Measurements from ENCODE around the gene BHLHA15.
"Not testable (repeated sequence)": the region's sequence is repeated elsewhere in the genome, so short reads cannot be mapped to it uniquely, and the experiment has no call there.

Gene BHLHA15

DNA sequence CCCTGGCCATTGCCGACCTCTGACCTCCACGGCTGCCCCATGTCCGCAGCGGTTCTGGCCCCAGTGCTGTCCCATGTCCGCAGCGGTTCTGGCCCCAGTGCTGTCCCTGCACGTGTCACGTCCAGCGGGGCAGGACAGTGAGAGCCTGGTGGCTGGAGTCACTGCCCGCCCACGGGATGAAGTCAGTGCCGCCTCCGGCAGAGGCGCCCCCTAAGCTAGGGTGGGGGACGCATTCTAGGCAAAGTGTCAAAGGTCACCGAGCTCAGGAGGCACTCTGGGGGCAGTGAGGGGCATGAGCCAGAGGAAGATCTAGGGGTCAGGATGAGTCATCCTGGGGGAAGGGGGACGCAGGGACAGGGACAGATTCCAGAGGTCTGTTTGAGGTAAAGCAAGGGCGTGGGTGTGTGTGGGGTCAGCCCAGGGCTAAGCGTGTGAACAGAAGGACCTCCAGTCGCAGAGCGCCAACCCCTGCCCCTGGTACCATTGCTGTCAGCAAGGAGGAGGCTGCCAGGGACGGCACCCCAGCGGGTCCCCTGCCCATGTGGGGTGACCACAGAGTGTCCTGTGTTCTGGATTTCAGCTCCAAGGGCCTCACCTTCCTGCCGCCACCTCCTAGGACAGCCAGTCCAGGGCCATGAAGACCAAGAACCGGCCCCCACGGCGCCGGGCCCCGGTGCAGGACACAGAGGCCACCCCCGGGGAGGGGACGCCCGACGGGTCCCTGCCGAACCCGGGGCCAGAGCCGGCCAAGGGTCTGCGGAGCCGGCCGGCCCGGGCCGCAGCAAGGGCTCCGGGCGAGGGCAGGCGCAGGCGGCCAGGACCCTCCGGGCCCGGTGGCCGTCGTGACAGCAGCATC is 665 bp downstream of the BHLHA15 start:
- DNase-seq = no peak

DNA sequence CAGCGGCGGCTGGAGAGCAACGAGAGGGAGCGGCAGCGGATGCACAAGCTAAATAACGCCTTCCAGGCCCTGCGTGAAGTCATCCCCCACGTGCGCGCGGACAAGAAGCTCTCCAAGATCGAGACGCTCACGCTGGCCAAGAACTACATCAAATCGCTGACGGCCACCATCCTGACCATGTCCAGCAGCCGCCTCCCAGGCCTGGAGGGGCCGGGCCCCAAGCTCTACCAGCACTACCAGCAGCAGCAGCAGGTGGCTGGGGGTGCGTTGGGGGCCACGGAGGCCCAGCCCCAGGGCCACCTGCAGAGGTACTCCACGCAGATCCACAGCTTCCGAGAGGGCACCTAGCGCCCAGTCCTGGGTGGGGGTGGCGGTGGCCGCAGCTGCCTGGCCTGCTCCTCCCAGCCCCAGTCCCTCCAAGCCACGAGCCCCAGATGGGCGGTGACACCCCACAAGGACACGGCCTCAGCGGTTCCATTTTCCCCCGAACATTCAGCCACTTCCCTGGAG is 1.3 kb downstream of the BHLHA15 start:
- no peak for DNase-seq

DNA sequence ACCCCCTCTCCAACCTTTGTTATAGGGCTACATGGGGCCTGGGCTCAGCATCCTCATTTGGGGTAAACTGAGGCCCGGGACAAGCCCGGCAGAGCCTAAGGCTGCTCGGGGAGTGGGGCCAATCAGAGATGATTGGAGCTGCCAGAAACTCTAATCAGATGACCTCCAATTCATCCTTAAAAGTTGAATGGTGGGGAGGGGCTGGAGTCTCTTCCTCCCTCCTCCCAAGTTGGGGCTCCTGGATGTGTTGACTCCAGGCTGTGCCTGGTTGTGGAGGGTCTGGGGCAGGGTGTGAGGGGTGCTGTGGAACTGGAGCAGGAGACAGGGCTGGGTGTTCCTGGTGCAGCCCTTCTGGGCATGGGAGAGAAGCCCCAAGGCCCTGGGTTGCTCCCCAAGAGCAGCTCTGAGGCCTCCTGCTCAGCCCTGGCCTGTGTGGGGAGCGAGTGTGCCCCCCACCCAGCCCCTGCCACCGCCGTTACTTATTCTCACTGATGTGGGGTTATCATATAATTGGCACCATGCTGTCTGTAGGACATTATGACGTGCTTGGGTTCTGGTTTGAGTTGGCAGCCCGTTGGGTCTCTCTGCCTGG is 2.2 kb downstream of the BHLHA15 start:
- DNase-seq = no peak

DNA sequence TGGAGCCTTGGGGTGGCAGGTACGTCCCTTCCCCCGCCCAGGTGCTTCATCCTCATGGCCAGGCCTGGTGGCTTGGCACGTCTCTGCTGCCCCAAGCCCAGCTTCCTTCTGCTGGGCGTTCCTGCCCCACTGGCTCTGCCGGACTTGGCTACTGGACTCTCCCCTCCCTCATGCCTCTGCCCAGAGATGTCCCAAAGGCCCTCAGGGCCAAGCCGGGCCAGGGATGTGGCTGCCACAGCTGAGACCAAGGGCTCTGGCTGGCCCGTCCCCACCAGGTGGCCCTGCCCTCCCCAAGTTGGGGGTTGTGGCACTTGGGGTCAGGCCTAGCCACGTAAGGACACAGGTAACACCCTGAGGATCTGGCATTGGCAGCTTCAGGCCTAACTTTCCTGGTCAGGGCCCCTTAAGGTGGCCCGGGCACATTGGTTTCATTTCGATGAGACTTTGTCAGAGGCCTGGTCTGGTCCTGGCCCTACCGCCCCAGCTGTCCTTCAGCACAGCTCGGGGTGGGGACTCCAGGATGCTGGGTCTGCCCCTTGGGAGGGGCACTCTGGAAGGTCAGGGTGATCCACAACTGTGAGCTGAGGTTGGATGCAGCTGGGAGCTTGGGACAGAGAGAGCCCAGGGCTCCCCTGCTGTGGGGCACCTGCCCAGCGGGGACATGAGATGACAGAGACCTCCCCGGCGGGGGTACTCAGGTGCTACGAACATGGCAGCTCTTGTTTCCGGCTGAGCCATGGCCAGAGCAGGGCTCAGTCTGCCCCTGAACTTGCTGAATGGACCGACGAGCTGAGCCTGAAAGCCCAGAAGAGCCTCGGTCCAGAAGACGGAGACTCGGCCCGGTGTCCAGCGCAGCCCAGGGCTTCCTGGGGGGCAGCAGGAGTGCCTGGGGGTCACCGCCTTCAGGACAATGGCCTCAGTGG is 2.9 kb downstream of the BHLHA15 start:
- no peak for DNase-seq

DNA sequence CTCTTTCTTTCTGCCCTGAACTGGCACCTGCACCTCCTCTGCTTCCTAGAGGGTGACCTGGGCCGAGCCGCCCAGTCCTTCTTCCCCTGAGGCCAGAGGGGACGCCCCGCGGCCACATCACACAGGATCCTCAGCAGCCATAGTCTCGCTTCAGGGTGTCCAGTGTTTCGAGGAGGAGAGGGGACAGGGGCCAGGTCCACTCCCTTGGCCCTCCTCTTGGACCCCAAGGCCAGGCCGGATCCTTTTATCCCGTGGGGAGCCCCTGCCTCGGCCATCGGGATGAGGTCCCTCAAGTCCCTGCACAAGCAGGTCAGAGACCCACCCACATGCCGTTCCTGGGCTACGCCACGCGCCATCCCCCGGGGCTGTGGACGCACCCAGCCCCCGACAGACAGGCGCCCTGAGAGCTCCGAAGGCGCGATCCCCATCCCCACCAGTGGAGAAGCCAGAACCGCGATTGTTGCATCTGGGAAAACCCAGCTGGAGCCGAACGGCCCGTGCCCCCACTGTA is 3.6 kb downstream of the BHLHA15 start:
- no peak for DNase-seq

DNA sequence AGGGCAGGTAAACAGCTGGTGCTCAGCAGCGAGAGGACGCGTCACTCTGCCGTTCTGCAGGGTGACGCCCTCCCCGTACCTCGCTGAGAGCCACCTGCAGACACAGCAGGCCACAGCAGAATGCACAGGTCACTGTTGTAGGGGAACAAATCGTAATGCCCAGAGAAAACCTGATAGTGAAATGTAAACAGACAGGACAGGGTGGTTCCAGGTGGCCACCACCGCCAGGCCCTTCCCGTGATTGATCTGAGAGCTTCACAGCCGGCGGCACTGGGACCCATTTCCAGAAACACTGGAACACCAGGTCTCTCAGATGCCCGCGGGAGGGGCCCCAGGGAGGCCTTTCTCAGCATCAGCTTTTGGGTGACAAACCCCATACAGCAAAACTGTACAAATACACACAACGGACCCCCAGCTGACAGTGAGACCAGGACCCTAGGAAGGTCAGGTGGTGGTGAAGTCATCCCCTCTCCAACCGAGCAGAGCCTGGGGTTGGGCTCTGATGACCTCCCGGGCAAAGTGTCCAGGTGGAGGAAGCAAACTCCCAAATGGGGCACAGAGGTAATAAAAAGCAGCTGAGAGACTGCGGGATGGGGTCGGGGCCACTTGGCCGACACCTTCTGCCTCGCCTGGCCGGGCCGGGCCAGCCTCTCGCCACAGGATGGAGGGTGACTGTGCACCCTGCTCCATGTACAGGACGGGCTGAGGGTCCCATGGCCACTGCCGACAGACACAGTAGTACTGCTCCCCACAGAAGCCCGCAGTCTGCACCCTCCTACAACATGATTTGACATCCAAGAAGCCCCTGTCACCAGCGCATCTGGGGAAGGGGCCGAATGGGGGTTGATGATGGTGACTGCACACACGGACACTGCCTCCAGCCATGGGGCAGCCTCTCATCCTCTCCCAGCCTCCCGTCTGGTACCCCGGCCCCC is 4.6 kb downstream of the BHLHA15 start:
- DNase-seq = no peak

DNA sequence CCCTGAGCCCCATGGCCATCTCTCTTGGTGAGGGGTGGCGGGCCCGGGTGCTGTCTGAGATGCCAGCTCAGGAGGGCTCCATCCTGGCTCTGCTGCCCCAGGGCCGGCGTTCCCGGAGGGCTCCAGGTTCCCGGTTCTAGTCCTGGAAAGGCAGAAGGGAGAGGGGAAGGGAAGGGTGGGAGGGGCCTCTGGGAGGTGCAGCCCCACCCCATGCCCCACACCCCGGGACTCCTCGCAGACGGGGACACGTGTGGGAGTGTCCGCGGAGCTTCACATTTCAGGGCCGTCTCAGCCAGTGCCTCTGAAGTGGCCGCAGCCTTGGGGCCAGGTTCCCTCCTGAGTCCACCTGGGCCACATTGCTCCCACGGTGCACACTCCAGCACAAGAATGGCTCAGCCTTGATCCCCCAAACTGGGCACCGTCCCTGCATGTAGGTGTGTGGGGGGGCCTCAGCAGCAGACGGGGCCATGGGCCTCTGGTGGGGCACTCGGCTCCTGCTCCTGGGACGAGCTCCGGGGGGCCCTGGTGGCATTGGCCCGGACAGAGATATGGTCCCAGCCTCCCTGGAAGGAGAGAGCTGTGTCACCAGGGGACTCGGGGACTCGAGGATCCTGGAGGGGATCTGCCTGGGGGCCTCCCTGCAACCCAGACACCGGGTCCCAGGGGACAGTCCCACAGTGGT is 5.8 kb downstream of the BHLHA15 start:
- no peak for DNase-seq

DNA sequence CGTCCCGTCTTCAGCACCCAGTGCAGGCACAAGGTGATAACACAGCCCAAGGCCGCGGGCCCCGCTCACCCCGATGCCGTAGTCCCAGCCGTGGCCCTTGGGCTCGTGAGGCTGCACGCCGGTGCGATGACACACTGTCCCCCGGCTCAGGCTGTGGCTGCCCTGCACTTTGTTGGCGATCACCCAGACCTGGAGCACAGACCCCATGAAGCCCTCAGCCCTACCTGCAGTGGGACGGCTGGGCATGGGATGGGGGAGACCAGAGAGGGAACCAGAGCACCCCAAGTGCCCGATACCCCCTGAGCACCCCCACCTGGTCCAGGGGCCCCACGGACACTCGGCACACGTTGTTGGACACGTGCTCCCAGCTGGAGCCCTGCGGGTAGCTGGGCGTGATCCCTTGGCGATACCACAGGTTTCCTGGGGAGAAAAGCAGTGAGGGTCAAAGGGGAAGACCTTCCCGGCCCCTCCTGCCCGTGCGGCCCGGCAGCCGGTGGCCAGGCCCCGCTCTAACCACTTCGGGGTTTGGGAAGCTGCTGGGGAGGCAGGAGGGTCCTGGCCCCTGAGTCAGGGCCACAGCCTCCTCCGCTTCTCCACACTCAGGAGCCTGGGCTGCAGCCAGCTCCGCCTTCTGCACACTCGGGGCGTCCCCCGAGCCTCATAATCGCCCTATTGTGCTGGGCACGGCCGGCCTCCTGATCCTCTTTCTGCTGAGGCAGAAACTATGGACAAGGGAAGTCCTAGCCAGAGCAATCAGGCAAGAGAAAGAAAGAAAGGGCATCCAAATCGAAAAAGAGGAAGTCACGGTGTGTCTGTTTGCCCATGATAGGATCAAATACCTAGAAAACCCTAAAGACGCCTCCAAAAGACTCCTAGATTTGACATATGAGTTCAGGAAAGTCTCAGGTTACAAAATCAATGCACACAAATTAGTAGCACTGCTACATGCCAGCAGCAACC is 6.7 kb downstream of the BHLHA15 start:
- DNase-seq = no peak

DNA sequence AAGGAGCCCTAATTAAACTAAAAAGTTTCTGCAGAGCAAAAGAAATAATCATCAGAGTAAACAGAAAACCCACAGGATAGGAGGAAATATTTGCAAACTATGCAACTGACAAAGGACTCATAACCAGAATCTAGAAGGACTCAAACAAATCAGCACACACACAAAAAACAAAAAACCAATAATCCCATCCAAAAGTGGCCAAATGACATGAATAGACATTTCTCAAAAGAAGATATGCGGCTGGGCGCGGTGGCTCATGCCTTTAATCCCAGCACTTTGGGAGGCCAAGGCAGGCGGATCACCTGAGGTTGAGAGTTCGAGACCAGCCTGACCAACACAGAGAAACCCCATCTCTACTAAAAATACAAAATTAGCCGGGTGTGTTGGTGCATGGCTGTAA is 8.1 kb downstream of the BHLHA15 start:
- not testable (repeated sequence) for DNase-seq

DNA sequence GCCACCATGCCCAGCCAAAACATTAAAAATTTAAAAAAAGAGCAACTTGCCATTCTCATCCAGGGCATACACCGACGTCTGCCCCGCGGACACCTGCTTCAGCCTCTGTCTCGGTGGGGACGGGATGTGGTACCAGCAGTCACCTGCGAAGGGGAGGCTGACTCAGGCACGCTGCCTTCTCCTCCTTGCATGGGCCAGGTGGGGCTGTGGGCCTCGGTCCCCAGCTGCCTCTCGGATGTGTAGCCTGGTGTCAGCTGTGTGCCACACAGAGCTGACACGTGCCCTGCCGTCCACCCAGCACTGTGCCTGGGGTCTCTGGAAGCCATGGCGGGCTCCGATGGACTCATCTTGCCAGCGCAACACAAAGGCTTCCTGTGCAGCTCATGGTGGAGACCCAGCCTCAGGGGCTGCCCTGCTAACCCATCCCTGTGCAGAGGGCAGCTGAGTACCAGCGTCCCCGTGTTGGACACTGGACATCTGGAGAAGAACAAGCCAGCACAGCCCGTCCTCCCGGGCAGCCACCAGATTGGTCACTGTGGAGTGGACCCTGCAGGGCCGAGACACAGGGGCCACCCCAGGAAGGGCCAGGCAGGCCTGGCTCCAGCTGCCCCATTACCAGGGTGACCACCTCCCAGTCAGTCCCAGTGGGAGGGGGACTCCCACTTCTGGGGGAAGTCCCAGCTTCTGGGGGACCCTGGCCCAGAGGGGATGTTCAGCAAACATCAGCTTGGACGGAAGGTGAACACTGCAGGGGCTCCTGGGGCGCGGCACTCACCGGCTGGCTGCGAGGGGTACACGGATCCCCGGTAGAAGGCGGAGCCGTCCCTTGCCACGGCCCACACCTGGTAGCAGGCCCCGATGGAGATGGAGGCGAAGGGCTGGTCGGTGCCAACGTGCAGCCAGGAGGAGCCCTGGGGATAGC is 10.6 kb downstream of the BHLHA15 start:
- DNase-seq = no peak

DNA sequence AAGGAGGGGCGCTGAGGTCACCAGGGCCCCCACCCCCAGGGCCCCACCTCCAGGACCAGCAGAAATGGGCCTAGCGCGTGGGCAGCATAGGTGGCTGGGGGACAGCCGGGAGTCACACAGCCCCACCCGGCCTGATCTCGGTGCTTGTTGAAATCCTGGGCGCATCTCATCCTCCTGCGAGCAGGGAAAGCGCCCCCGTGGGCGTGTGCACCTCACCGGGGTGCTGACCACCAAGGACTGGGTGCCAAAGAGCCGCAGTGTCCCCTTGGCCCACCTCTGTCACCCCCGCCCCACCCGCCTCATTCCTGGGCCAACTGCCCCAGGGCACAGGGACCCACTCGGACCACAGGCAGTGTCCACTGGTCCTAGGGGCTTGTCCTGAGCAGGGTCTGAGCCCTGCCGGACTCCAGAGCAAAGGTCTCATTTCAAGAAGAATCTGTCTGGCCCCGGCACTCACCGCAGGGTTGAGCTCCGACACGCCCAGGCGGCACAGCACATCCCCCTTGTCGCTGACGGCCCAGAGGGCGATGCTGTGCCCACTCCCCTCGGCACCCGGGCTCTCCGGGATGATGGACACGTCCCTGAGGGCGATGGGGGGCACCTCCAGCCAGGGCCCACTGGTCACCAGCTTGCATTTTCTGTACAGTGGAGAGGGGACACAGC is 11.4 kb downstream of the BHLHA15 start:
- no peak for DNase-seq

DNA sequence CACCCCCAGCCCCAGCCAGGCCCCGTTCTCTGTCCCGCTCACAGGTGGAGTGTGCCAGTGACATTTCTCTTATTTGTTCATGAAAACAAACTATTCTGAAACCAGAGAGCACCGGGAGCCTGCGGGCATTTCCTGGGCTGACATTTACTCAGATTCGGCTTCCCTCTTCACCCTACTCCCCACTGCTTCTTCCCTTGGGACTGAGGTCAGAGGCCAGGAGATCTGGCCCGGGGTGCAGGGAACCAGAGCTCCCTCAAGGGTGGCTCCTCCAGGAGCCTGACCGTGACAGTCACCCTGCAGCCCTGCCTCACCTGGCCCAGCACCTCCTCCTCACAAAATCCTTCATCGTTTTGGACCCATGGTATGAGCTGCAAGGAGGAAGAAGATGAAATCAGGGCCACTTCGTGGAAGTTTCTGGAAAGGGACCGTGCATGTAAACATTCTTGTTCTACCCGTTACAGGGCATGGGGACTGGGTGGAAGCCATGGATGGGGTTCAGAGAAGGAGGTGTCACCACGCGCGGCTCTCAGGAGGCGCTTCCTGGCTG is 12.2 kb downstream of the BHLHA15 start:
- DNase-seq = no peak

DNA sequence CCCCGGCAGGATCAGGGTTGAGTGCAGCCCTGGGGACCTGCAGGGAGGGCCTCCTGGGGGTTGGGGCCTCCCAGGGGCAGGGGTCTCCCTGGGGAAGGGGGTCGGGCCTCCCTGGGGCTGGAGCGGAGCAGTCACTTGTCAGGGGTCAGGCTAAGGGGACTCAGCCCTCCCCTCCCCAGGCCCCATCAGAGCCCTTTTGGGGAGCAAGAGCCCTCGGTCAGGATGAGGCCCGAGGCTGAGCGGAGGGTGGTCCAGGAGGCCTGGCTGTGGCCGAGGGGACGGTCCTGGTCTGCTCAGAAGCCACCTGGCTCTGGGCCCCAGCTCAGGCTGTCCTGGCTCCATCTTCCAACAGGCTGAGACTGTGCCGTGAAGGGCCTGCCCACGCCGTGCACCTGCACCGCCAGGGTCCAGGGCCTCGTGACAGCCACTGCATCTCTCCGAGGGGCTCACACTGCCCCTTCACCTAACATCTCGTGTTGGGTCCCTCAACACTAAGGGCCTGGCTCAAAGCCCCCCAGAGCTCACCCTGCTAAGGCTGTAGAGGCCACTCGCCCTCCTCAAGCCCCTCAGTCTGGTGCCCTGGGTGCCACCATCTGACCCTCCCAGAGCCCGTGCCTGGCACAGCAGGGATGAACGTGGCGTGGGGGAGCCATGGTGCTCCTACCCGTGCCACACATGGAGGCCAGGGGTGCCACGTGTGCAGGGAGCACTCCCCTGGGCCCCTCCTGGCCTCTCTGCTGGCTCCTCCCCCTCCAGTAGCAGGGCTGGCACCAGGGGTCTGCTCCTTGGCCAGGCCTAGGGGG is 12.9 kb downstream of the BHLHA15 start:
- DNase-seq = no peak

DNA sequence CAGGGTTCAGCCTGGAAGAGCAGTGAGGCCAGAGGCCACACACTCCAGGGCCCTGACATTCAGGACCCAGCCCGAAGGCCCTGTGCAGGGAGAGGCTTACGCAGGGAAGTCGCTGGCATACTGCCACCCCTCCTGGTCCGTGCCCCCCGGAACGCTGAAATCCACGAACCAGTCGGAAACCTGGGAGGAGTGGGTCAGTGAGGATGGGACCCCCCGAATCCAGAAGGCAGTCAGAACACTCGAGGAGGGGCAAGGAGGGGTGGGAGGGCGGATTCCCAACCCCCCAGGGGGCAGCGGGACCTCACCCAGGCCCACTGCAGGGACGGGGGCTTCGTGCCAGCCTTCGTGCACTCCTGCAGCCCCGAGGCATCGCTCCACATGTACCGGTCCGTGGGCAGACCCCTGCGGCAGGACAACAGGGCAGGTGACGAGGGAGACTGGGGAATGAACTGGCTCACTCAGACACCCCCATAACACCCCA is 13.5 kb downstream of the BHLHA15 start:
- DNase-seq = no peak

DNA sequence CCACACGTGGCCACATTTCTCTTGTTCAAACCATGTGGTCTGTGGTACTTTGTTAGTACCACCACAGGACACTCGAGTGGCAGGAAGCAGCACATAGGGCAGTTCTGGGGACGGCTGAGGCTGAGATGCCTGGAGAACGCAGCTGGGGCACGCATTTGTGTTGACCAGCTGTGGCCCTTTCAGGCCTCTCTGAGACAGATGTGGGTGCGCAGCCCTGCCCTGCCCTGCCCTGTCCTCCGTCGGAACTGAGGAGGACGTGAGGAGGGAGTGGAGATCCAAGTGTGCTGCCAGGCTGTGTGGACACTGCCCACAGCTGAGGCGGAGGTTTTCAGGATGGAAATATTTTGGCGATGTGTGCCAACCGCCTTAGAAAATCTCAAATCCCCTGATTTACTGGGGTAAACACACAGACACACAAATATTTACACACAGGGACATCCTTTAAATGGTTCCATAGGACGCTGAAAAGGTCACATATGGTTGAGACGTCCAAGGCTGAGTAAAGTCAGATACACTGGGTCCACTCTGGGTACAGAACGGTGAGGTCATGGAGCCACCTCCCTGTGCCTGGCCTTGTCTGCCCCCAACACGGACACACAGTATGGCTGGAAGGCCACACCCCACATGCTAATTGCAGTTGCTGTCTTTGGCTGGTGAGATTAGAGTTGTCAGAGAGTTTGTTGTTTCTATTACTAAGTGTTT is 14.8 kb downstream of the BHLHA15 start:
- no peak for DNase-seq

DNA sequence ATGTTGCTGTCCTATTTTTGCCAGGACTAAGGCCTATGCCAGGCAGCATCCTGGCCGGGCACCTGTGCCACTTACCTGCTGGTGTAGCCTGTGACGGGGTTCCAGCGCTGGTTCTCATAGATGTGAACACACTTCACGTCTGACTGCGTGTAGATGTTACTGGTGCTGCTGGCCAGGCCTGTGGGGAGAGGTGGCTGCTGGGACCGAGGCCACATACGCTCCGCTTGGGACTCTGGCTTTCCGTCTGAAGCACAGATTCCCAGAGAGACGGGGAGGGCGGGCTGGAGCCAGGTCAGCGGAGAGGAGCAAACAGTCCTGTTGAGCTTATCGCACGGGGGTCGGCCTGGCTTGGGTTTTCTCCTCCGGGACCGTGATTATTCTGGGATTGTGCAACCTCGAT is 16.7 kb downstream of the BHLHA15 start:
- DNase-seq = no peak
